HG02571 (cell line): ENCODE results near the gene AHNAK.
"Not testable (repeated sequence)": the region's sequence is repeated elsewhere in the genome, so short reads cannot be mapped to it uniquely, and the experiment has no call there.

ENCODE experiments used
- ATAC-seq: cut with Tn5 transposase; IDR thresholded peaks from one replicate; pipeline ENCODE4 v1.9.1; 2021; ENCODE audit warnings: mild to moderate bottlenecking, moderate library complexity; ENCODE audit not compliant: unreplicated experiment

Gene AHNAK

GRCh38 chr11:62390722-62391121 lies 155.9 kb downstream of the AHNAK start:
- no peak for ATAC-seq

GRCh38 chr11:62390237-62390636 lies 156.4 kb downstream of the AHNAK start:
- no peak for ATAC-seq

- no peak for ATAC-seq
Observed at GRCh38 chr11:62388999-62389398, 157.6 kb downstream of the AHNAK start.

GRCh38 chr11:62387381-62387780 lies 159.2 kb downstream of the AHNAK start:
- ATAC-seq, result no peak

GRCh38 chr11:62386083-62386482 lies 160.5 kb downstream of the AHNAK start:
- ATAC-seq, result not testable (repeated sequence)

- no peak for ATAC-seq
Observed at GRCh38 chr11:62383822-62384221, 162.8 kb downstream of the AHNAK start.
